ENCODE results near the gene SEC31A. TPM values are rescaled to one million over a fixed set of nuclear protein-coding genes. Genes with fewer than 3 reads are reported as not detected.
A peak's percentile ranks its signal among the peaks of the same experiment; 100 is the strongest.

SEC31A gene
- total RNA-seq, 1 experiment from 2014 or later = 137 TPM

- no peak for TF ChIP-seq E2F1 (CRISPR knock-in tag; IDR thresholded peaks at IDR 0.05)
- peak; percentile 80; the same call in 1 of the 2 replicates for TF ChIP-seq ZBTB43 (CRISPR knock-in tag; IDR thresholded peaks at IDR 0.05)
- TF ChIP-seq ZNF416 (CRISPR knock-in tag; IDR thresholded peaks at IDR 0.05) = peak; percentile 90; the same call in 1 of the 2 replicates
- peak; percentile 80; the same call in 1 of the 2 replicates for TF ChIP-seq AFF4 (CRISPR knock-in tag; IDR thresholded peaks at IDR 0.05; ENCODE audit: borderline replicate concordance)
- TF ChIP-seq ZNF138 (CRISPR knock-in tag; conservative IDR thresholded peaks at IDR 0.05) = peak; percentile 39; the same call in 1 of the 2 replicates
- peak; percentile 77; the same call in 1 of the 2 replicates for TF ChIP-seq NFATC4 (CRISPR knock-in tag; IDR thresholded peaks at IDR 0.05)
- no peak for TF ChIP-seq RELA (CRISPR knock-in tag; IDR thresholded peaks at IDR 0.05; ENCODE audit: borderline replicate concordance)
- TF ChIP-seq IRF2 (CRISPR knock-in tag; IDR thresholded peaks at IDR 0.05; ENCODE audit: borderline replicate concordance, low read depth) = no peak
- TF ChIP-seq GABPB1 (CRISPR knock-in tag; IDR thresholded peaks at IDR 0.05) = peak; percentile 81
- TF ChIP-seq KAT7 (CRISPR knock-in tag; IDR thresholded peaks at IDR 0.05; ENCODE audit: borderline replicate concordance) = 0 out of 2 replicates have a peak, but pooled peaks have one; percentile 65
- no peak for TF ChIP-seq ZNF396 (CRISPR knock-in tag; IDR thresholded peaks at IDR 0.05; ENCODE audit: borderline replicate concordance)
- peak; percentile 46; the same call in 1 of the 2 replicates for TF ChIP-seq MYBL2 (CRISPR knock-in tag; IDR thresholded peaks at IDR 0.05)
- TF ChIP-seq SOX15 (CRISPR knock-in tag; IDR thresholded peaks at IDR 0.05) = no peak
- TF ChIP-seq ZNF281 (CRISPR knock-in tag; IDR thresholded peaks at IDR 0.05) = peak; percentile 67; the same call in 1 of the 2 replicates
- peak; percentile 10; the same call in 1 of the 2 replicates for TF ChIP-seq NFE2L1 (CRISPR knock-in tag; IDR thresholded peaks at IDR 0.05)
- no peak for TF ChIP-seq MXD4 (CRISPR knock-in tag; IDR thresholded peaks at IDR 0.05; ENCODE audit: borderline replicate concordance)
- no peak for TF ChIP-seq NR3C1 (CRISPR knock-in tag; conservative IDR thresholded peaks at IDR 0.05; ENCODE audit: low read depth)
- peak; percentile 58; the same call in 1 of the 2 replicates for TF ChIP-seq JUN (CRISPR knock-in tag; IDR thresholded peaks at IDR 0.05)
- TF ChIP-seq ESRRA (CRISPR knock-in tag; IDR thresholded peaks at IDR 0.05; ENCODE audit: borderline replicate concordance) = peak; percentile 15; the same call in 1 of the 2 replicates
- TF ChIP-seq, protein P1, sequence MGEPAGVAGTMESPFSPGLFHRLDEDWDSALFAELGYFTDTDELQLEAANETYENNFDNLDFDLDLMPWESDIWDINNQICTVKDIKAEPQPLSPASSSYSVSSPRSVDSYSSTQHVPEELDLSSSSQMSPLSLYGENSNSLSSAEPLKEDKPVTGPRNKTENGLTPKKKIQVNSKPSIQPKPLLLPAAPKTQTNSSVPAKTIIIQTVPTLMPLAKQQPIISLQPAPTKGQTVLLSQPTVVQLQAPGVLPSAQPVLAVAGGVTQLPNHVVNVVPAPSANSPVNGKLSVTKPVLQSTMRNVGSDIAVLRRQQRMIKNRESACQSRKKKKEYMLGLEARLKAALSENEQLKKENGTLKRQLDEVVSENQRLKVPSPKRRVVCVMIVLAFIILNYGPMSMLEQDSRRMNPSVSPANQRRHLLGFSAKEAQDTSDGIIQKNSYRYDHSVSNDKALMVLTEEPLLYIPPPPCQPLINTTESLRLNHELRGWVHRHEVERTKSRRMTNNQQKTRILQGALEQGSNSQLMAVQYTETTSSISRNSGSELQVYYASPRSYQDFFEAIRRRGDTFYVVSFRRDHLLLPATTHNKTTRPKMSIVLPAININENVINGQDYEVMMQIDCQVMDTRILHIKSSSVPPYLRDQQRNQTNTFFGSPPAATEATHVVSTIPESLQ (CRISPR knock-in tag; IDR thresholded peaks at IDR 0.05) = no peak
- TF ChIP-seq FOXK1 (CRISPR knock-in tag; IDR thresholded peaks at IDR 0.05) = peak; percentile 82; the same call in 1 of the 2 replicates
- TF ChIP-seq ETV6 (CRISPR knock-in tag; IDR thresholded peaks at IDR 0.05) = peak; percentile 86; the same call in 1 of the 2 replicates
- no peak for TF ChIP-seq GTF2I (CRISPR knock-in tag; conservative IDR thresholded peaks at IDR 0.05)
- TF ChIP-seq CREB1 (CRISPR knock-in tag; IDR thresholded peaks at IDR 0.05) = peak; percentile 48; the same call in 1 of the 2 replicates
- no peak for TF ChIP-seq ZNF425 (CRISPR knock-in tag; conservative IDR thresholded peaks at IDR 0.05)
Observed at GRCh38 chr4:82890901-82891706, at the start of gene SEC31A (continued).
